SK-N-SH treated with all-trans-retinoic acid at 6 μM for 48 hours (cell line): Measurements from ENCODE around the gene TMEM53.
A peak's percentile ranks its signal among the peaks of the same experiment; 100 is the strongest.

Source experiments
- ATAC-seq: fragments of 200-7000 bp; cut with Tn5 transposase; 3 replicates; pipeline ENCODE4 v1.9.1; 2020; ENCODE audit warnings: mild to moderate bottlenecking, moderate library complexity
- ARNTL ChIP-seq: fragments of 450-650 bp; formaldehyde crosslinking; IDR thresholded peaks from 2 replicates; pipeline ENCODE4 v1.5.0; 2020; ENCODE audit warnings: low read depth, mild to moderate bottlenecking, moderate library complexity, borderline replicate concordance
- BACH2 ChIP-seq: fragments of 250-450 bp; sonication (Bioruptor Pico); IDR thresholded peaks from 2 replicates; pipeline ENCODE4 v1.9.0; 2021; ENCODE audit warnings: mild to moderate bottlenecking, borderline replicate concordance
- CSDC2 ChIP-seq: fragments of 250-450 bp; sonication (Bioruptor Pico); IDR thresholded peaks from 2 replicates; pipeline ENCODE4 v1.5.0; 2020; ENCODE audit warnings: mild to moderate bottlenecking, moderate library complexity
- ESRRG ChIP-seq: fragments of 250-450 bp; sonication (Bioruptor Pico); IDR thresholded peaks from 2 replicates; pipeline ENCODE4 v1.6.1; 2021; ENCODE audit warnings: mild to moderate bottlenecking
- GLIS3 ChIP-seq: fragments of 250-450 bp; sonication (Bioruptor Pico); IDR thresholded peaks from 2 replicates; pipeline ENCODE4 v1.5.0; 2020; ENCODE audit warnings: mild to moderate bottlenecking, moderate library complexity
- ISL1 ChIP-seq: fragments of 250-450 bp; sonication (Bioruptor Pico); IDR thresholded peaks from 2 replicates; pipeline ENCODE4 v2.1.2; 2022; ENCODE audit warnings: mild to moderate bottlenecking, moderate library complexity
- OSR1 ChIP-seq: fragments of 250-450 bp; sonication (Bioruptor Pico); IDR thresholded peaks from 2 replicates; pipeline ENCODE4 v1.8.0; 2022; ENCODE audit warnings: moderate library complexity, mild to moderate bottlenecking, inconsistent platforms
- PPARA ChIP-seq: fragments of 250-450 bp; sonication (Bioruptor Pico); IDR thresholded peaks from 2 replicates; pipeline ENCODE4 v1.5.0; 2020; ENCODE audit warnings: mild to moderate bottlenecking, borderline replicate concordance
- RARB ChIP-seq: fragments of 250-450 bp; sonication (Bioruptor Pico); IDR thresholded peaks from 2 replicates; pipeline ENCODE4 v1.8.0; 2021; ENCODE audit warnings: mild to moderate bottlenecking, moderate library complexity
- SNAI2 ChIP-seq: fragments of 250-450 bp; sonication (Bioruptor Pico); IDR thresholded peaks from 2 replicates; pipeline ENCODE4 v1.5.0; 2020; ENCODE audit warnings: mild to moderate bottlenecking, moderate library complexity
- TCF4 ChIP-seq: fragments of 250-450 bp; sonication (Bioruptor Pico); IDR thresholded peaks from 2 replicates; pipeline ENCODE4 v1.8.0; 2021; ENCODE audit warnings: mild to moderate bottlenecking, moderate library complexity, borderline replicate concordance
- TOX ChIP-seq: fragments of 250-450 bp; sonication (Bioruptor Pico); IDR thresholded peaks from 2 replicates; pipeline ENCODE4 v1.8.0; 2021; ENCODE audit warnings: mild to moderate bottlenecking, moderate library complexity, borderline replicate concordance
- ZC3H10 ChIP-seq: fragments of 250-450 bp; sonication (Bioruptor Pico); IDR thresholded peaks from 2 replicates; pipeline ENCODE4 v1.5.1; 2021; ENCODE audit warnings: mild to moderate bottlenecking, moderate library complexity
- ZFP3 ChIP-seq: fragments of 250-450 bp; sonication (Bioruptor Pico); IDR thresholded peaks from 2 replicates; pipeline ENCODE4 v1.5.0; 2020; ENCODE audit warnings: mild to moderate bottlenecking, moderate library complexity
- ZFP30 ChIP-seq: fragments of 450-650 bp; formaldehyde crosslinking; IDR thresholded peaks from 2 replicates; pipeline ENCODE4 v1.5.0; 2022; ENCODE audit warnings: mild to moderate bottlenecking, moderate library complexity
- ZNF565 ChIP-seq: fragments of 450-650 bp; formaldehyde crosslinking; conservative IDR thresholded peaks from 2 replicates; pipeline ENCODE4 v1.5.0; 2020; ENCODE audit warnings: low read depth, mild to moderate bottlenecking, moderate library complexity
- ZNF70 ChIP-seq: fragments of 450-650 bp; formaldehyde crosslinking; IDR thresholded peaks from 2 replicates; pipeline ENCODE4 v1.5.0; 2020; ENCODE audit warnings: mild to moderate bottlenecking, moderate library complexity
- ZNF8 ChIP-seq: fragments of 450-650 bp; formaldehyde crosslinking; IDR thresholded peaks from 2 replicates; pipeline ENCODE4 v1.5.0; 2020; ENCODE audit warnings: mild to moderate bottlenecking, moderate library complexity
- TF ChIP-seq, protein P1 (sequence below): fragments of 250-450 bp; sonication (Bioruptor Pico); IDR thresholded peaks from 2 replicates; pipeline ENCODE4 v1.8.0; 2020; ENCODE audit warnings: mild to moderate bottlenecking, moderate library complexity, borderline replicate concordance
- TF ChIP-seq, protein P2 (sequence below): fragments of 250-450 bp; sonication (Bioruptor Pico); IDR thresholded peaks from 2 replicates; pipeline ENCODE4 v1.5.1; 2021; ENCODE audit warnings: mild to moderate bottlenecking, moderate library complexity
- TF ChIP-seq, protein P3 (sequence below): fragments of 250-450 bp; sonication (Bioruptor Pico); IDR thresholded peaks from 2 replicates; pipeline ENCODE4 v1.8.0; 2021; ENCODE audit warnings: low read depth, mild to moderate bottlenecking, moderate library complexity, borderline replicate concordance
- TF ChIP-seq, protein P4 (sequence below): fragments of 250-450 bp; sonication (Bioruptor Pico); IDR thresholded peaks from 2 replicates; pipeline ENCODE4 v1.5.0; 2020; ENCODE audit warnings: mild to moderate bottlenecking, moderate library complexity
- TF ChIP-seq, protein P5 (sequence below): fragments of 250-450 bp; sonication (Bioruptor Pico); IDR thresholded peaks from 2 replicates; pipeline ENCODE4 v1.5.1; 2020; ENCODE audit warnings: low read depth, mild to moderate bottlenecking, moderate library complexity

Gene TMEM53

DNA sequence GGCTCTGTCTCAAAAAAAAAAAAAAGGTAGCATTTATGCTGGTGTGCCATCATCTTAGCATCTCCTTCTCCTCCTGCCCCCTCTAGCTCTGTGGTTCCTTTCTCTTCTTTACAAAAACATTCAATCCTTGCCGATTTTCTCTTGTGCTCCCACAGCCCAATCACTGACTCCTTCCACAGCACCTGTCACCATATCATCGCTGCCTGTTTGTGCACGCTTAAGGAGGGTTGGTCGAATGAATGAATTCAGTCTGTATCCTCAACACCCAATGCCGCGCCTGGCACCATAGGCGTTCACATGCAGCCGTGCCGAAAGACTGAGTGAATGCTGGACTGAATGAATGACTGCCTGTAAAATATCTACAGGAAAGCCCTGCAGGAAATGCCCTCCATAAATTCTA, 48.8 kb upstream of the TMEM53 start (continued):
- TF ChIP-seq ZNF70 (CRISPR knock-in tag) (no peak), ARNTL (CRISPR knock-in tag) (no peak), ZNF565 (CRISPR knock-in tag) (no peak), ZNF8 (CRISPR knock-in tag) (no peak), RARB (CRISPR knock-in tag) (no peak), ESRRG (no peak), PPARA (no peak), OSR1 (CRISPR knock-in tag) (no peak)
- TF ChIP-seq, protein P1, sequence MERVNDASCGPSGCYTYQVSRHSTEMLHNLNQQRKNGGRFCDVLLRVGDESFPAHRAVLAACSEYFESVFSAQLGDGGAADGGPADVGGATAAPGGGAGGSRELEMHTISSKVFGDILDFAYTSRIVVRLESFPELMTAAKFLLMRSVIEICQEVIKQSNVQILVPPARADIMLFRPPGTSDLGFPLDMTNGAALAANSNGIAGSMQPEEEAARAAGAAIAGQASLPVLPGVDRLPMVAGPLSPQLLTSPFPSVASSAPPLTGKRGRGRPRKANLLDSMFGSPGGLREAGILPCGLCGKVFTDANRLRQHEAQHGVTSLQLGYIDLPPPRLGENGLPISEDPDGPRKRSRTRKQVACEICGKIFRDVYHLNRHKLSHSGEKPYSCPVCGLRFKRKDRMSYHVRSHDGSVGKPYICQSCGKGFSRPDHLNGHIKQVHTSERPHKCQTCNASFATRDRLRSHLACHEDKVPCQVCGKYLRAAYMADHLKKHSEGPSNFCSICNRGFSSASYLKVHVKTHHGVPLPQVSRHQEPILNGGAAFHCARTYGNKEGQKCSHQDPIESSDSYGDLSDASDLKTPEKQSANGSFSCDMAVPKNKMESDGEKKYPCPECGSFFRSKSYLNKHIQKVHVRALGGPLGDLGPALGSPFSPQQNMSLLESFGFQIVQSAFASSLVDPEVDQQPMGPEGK (CRISPR knock-in tag) = no peak
- TF ChIP-seq, all 23 proteins: peak for 0

DNA sequence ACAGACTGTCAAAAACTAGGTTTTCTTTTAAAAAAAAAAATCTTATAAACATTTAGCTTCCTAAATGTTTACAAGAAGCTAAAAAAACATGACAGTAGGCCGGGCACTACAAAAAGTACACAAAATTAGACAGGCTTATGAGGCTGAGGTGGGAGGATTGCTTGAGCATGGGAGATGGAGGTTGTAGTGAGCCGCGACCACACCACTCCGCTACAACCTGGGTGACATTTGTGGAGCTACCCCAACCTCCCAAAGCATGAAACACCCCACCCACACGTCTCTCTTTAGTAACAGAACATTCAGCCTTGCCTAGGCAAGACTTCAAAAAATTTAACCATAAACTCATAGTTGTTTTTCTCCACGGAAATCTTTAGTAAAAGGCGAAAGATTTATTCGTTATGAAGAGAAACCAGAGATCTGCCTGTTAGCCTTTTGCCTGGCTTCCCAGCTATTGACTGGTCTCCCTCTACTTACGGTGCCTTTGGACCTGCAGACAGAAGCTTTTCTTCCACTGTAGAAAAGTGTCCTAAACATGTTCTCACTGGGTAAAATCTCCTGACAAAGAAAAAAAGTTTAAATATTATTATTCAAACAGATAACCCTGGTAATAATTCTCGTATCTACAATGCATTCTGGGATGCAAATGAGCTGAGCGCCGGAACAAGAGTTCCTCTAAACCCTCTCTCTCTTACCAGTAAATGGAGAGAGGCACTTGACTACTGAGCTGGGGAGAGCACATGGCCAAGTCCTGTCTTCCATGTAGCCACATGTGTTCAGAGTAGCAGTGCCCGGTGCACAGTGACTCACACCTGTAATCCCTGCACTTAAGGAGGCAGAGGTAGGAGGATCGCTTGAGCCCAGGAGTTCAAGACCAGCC, 47.4 kb upstream of the TMEM53 start:
- ATAC-seq = peak; percentile 96
- TF ChIP-seq, protein P2, sequence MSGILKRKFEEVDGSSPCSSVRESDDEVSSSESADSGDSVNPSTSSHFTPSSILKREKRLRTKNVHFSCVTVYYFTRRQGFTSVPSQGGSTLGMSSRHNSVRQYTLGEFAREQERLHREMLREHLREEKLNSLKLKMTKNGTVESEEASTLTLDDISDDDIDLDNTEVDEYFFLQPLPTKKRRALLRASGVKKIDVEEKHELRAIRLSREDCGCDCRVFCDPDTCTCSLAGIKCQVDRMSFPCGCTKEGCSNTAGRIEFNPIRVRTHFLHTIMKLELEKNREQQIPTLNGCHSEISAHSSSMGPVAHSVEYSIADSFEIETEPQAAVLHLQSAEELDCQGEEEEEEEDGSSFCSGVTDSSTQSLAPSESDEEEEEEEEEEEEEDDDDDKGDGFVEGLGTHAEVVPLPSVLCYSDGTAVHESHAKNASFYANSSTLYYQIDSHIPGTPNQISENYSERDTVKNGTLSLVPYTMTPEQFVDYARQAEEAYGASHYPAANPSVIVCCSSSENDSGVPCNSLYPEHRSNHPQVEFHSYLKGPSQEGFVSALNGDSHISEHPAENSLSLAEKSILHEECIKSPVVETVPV (CRISPR knock-in tag) = peak; percentile 94
- TF ChIP-seq ZFP3 (CRISPR knock-in tag) = no peak
- no peak for TF ChIP-seq ZNF70 (CRISPR knock-in tag)
- no peak for TF ChIP-seq ZNF8 (CRISPR knock-in tag)
- TF ChIP-seq RARB (CRISPR knock-in tag) = peak; percentile 99
- peak; percentile 99 for TF ChIP-seq TOX (CRISPR knock-in tag)
- TF ChIP-seq TCF4 (CRISPR knock-in tag) = no peak
- TF ChIP-seq ARNTL (CRISPR knock-in tag) = no peak
- TF ChIP-seq PPARA = no peak
- TF ChIP-seq, protein P3, sequence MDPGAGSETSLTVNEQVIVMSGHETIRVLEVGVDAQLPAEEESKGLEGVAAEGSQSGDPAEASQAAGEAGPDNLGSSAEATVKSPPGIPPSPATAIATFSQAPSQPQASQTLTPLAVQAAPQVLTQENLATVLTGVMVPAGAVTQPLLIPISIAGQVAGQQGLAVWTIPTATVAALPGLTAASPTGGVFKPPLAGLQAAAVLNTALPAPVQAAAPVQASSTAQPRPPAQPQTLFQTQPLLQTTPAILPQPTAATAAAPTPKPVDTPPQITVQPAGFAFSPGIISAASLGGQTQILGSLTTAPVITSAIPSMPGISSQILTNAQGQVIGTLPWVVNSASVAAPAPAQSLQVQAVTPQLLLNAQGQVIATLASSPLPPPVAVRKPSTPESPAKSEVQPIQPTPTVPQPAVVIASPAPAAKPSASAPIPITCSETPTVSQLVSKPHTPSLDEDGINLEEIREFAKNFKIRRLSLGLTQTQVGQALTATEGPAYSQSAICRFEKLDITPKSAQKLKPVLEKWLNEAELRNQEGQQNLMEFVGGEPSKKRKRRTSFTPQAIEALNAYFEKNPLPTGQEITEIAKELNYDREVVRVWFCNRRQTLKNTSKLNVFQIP (CRISPR knock-in tag) = no peak; the same call in 1 of the 2 replicates
- TF ChIP-seq, protein P1 (CRISPR knock-in tag) = peak; percentile 98
- TF ChIP-seq ESRRG = peak; percentile 89
- no peak for TF ChIP-seq BACH2
- TF ChIP-seq ZC3H10 = peak; percentile 98
- TF ChIP-seq SNAI2 (CRISPR knock-in tag) = no peak
- TF ChIP-seq ZNF565 (CRISPR knock-in tag) = no peak
- TF ChIP-seq, protein P4, sequence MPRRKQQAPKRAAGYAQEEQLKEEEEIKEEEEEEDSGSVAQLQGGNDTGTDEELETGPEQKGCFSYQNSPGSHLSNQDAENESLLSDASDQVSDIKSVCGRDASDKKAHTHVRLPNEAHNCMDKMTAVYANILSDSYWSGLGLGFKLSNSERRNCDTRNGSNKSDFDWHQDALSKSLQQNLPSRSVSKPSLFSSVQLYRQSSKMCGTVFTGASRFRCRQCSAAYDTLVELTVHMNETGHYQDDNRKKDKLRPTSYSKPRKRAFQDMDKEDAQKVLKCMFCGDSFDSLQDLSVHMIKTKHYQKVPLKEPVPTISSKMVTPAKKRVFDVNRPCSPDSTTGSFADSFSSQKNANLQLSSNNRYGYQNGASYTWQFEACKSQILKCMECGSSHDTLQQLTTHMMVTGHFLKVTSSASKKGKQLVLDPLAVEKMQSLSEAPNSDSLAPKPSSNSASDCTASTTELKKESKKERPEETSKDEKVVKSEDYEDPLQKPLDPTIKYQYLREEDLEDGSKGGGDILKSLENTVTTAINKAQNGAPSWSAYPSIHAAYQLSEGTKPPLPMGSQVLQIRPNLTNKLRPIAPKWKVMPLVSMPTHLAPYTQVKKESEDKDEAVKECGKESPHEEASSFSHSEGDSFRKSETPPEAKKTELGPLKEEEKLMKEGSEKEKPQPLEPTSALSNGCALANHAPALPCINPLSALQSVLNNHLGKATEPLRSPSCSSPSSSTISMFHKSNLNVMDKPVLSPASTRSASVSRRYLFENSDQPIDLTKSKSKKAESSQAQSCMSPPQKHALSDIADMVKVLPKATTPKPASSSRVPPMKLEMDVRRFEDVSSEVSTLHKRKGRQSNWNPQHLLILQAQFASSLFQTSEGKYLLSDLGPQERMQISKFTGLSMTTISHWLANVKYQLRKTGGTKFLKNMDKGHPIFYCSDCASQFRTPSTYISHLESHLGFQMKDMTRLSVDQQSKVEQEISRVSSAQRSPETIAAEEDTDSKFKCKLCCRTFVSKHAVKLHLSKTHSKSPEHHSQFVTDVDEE = no peak
- TF ChIP-seq ZFP30 (CRISPR knock-in tag) = no peak
- TF ChIP-seq OSR1 (CRISPR knock-in tag) = no peak
- TF ChIP-seq, protein P5, sequence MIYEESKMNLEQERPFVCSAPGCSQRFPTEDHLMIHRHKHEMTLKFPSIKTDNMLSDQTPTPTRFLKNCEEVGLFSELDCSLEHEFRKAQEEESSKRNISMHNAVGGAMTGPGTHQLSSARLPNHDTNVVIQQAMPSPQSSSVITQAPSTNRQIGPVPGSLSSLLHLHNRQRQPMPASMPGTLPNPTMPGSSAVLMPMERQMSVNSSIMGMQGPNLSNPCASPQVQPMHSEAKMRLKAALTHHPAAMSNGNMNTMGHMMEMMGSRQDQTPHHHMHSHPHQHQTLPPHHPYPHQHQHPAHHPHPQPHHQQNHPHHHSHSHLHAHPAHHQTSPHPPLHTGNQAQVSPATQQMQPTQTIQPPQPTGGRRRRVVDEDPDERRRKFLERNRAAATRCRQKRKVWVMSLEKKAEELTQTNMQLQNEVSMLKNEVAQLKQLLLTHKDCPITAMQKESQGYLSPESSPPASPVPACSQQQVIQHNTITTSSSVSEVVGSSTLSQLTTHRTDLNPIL (CRISPR knock-in tag) = peak; percentile 77; the same call in 1 of the 2 replicates
- no peak for TF ChIP-seq ISL1
- peak; percentile 98 for TF ChIP-seq GLIS3 (CRISPR knock-in tag)
- no peak for TF ChIP-seq CSDC2 (CRISPR knock-in tag)
